CD4-positive, alpha-beta T cell treated with Interleukin-17A for 1 hour (primary cell): ENCODE data around the gene C16orf95.
A peak's percentile ranks its signal among the peaks of the same experiment; 100 is the strongest.

ENCODE experiments used
- DNase-seq: peaks from one replicate; pipeline ENCODE4 v3.0.0-alpha.2; 2020

The C16orf95 gene

GRCh38 chr16:87330646-87331045 lies 13.5 kb upstream of the C16orf95 start:
- no peak for DNase-seq

- DNase-seq = no peak
These were observed 13.0 kb upstream of the C16orf95 start for GRCh38 chr16:87330257-87330624.

- no peak for DNase-seq
These were observed 12.5 kb upstream of the C16orf95 start for GRCh38 chr16:87329436-87330256.

- DNase-seq = no peak
These were observed 11.7 kb upstream of the C16orf95 start for GRCh38 chr16:87328846-87329245.

GRCh38 chr16:87327798-87328495 lies 10.8 kb upstream of the C16orf95 start:
- DNase-seq = no peak

- DNase-seq = no peak
These were observed 9.0 kb upstream of the C16orf95 start for GRCh38 chr16:87326151-87326571.

GRCh38 chr16:87325423-87325858 lies 8.2 kb upstream of the C16orf95 start:
- no peak for DNase-seq

GRCh38 chr16:87324411-87325275 lies 7.5 kb upstream of the C16orf95 start:
- DNase-seq = peak; percentile 53

- no peak for DNase-seq
These were observed 6.7 kb upstream of the C16orf95 start for GRCh38 chr16:87323727-87324410.

- no peak for DNase-seq
These were observed 5.9 kb upstream of the C16orf95 start for GRCh38 chr16:87322833-87323726.

- no peak for DNase-seq
These were observed 5.2 kb upstream of the C16orf95 start for GRCh38 chr16:87322360-87322759.

GRCh38 chr16:87321336-87322107 lies 4.3 kb upstream of the C16orf95 start:
- no peak for DNase-seq

- no peak for DNase-seq
These were observed 3.5 kb upstream of the C16orf95 start for GRCh38 chr16:87320510-87321227.

GRCh38 chr16:87319997-87320491 lies 2.9 kb upstream of the C16orf95 start:
- no peak for DNase-seq

GRCh38 chr16:87319011-87319410 lies 1.8 kb upstream of the C16orf95 start:
- DNase-seq = no peak

- no peak for DNase-seq
These were observed 805 bp upstream of the C16orf95 start for GRCh38 chr16:87317750-87318644.

- DNase-seq = no peak
These were observed 706 bp downstream of the C16orf95 start for GRCh38 chr16:87316450-87316922.

- no peak for DNase-seq
These were observed 2.2 kb downstream of the C16orf95 start for GRCh38 chr16:87314990-87315420.

GRCh38 chr16:87312008-87312407 lies 5.2 kb downstream of the C16orf95 start:
- no peak for DNase-seq
